HL-60 (cell line): Measurements from ENCODE around the gene PTPRC.

Experiments
- DNase-seq, 2 experiments: peaks; one replicate each; pipeline ENCODE4 v3.0.0-alpha.2; 2010 to 2020; ENCODE audit warnings: low read depth in 1 of 2, low spot score in 1 of 2
- H3K27ac ChIP-seq: fragments of 250-450 bp; sonication (Bioruptor Pico); replicated peaks from 2 replicates; pipeline ENCODE4 v1.5.1; 2020; ENCODE audit warnings: mild to moderate bottlenecking, moderate library complexity
- H3K27me3 ChIP-seq: fragments of 250-450 bp; sonication (Bioruptor Pico); 2 replicates; pipeline ENCODE4 v1.5.1; 2021; ENCODE audit warnings: mild to moderate bottlenecking, moderate library complexity; ENCODE audit not compliant: insufficient read depth, poor library complexity, severe bottlenecking
- H3K4me3 ChIP-seq: replicated peaks from 2 replicates; pipeline ENCODE4 v1.5.1; 2011; ENCODE audit warnings: mild to moderate bottlenecking, control low read depth, low read length; ENCODE audit not compliant: insufficient read depth
- CTCF ChIP-seq: IDR thresholded peaks from one replicate; pipeline ENCODE4 v1.5.1; 2011; ENCODE audit warnings: low read length, control low read depth, inconsistent platforms; ENCODE audit not compliant: insufficient read depth
- GABPA ChIP-seq: IDR thresholded peaks from 2 replicates; pipeline ENCODE4 v1.6.1; 2012; ENCODE audit warnings: low read depth
- POLR2AphosphoS5 ChIP-seq: IDR thresholded peaks from 2 replicates; pipeline ENCODE4 v1.6.1; 2012; ENCODE audit warnings: low read depth
- REST ChIP-seq: IDR thresholded peaks from 2 replicates; pipeline ENCODE4 v1.6.1; 2012; ENCODE audit warnings: low read depth; ENCODE audit not compliant: insufficient replicate concordance
- SPI1 ChIP-seq: IDR thresholded peaks from 2 replicates; pipeline ENCODE4 v1.6.1; 2012; ENCODE audit warnings: low read depth, mild to moderate bottlenecking, borderline replicate concordance

PTPRC gene

GRCh38 chr1:198776602-198777029 lies 137.8 kb downstream of the PTPRC start:
- no peaks in the 10 kb centered on the region for H3K27me3 ChIP-seq
- TF ChIP-seq POLR2AphosphoS5 (0 out of 2 replicates have a peak, but pooled peaks have one; percentile 59), SPI1 (peak; percentile 97), CTCF (no peak), REST (no peak), GABPA (no peak)
- DNase-seq: peak; percentile 74 to 95
- H3K27ac ChIP-seq: peak overlapping the region; percentile 36
- H3K4me3 ChIP-seq: no peak overlapping the region

- DNase-seq: no peak
- TF ChIP-seq CTCF: no peak
- TF ChIP-seq SPI1: no peak
- TF ChIP-seq REST: no peak
- no peak for TF ChIP-seq GABPA
- TF ChIP-seq POLR2AphosphoS5: no peak
- no peak overlapping the region for H3K4me3 ChIP-seq
- no peak overlapping the region for H3K27ac ChIP-seq
- H3K27me3 ChIP-seq: no peaks in the 10 kb centered on the region
Observed at GRCh38 chr1:198778049-198778448, 139.2 kb downstream of the PTPRC start.

GRCh38 chr1:198780376-198780775 lies 141.5 kb downstream of the PTPRC start:
- Histone ChIP-seq H3K27ac (no peak overlapping the region), H3K27me3 (no peaks in the 10 kb centered on the region), H3K4me3 (no peak overlapping the region)
- TF ChIP-seq REST (no peak), CTCF (no peak), POLR2AphosphoS5 (no peak), GABPA (no peak), SPI1 (no peak)
- no peak for DNase-seq
